SU-DHL-6 (cell line): ENCODE measurements around the gene FANCC.

Experiments used
- CTCF ChIP-seq: fragments of 200-600 bp; sonication (generic); IDR thresholded peaks from one replicate; pipeline ENCODE4 v1.5.1; 2017; ENCODE audit warnings: antibody characterized with exemption, mild to moderate bottlenecking, low read length, moderate library complexity; ENCODE audit not compliant: insufficient read depth, poor library complexity, severe bottlenecking
- EZH2phosphoT487 ChIP-seq: fragments of 200-600 bp; sonication (generic), shearing (Covaris generic); conservative IDR thresholded peaks from 2 replicates; pipeline ENCODE4 v1.6.1; 2018; ENCODE audit warnings: mild to moderate bottlenecking, antibody characterized with exemption, low read length, moderate library complexity, mixed read lengths

DNA sequence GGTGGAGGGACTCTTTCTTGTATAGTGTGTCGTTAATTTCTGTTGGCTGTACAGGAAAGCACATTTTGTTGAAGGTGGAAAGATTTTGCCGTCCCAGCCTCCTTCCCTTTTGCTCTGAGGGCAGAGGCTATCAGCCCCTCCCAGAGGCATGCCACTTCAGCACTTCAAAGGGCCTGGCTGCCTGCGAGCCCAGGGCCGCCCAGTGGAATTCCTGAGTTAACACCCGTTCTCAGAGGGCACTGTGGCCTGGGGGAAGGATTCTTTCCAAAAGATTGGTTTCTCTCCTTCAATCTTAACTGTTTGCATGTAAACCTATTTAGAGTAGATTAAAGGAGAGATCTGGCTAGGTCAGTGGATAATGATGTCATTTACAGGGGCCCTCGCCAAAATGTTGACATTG is 238.6 kb downstream of the FANCC start:
- TF ChIP-seq CTCF (no peak), EZH2phosphoT487 (no peak)
